ENCODE data around the gene SPATA22.
"Not testable (repeated sequence)": the region's sequence is repeated elsewhere in the genome, so short reads cannot be mapped to it uniquely, and the experiment has no call there.

- TF ChIP-seq EP300 (IDR thresholded peaks at IDR 0.05; ENCODE audit: borderline replicate concordance in 1 of 2, low read depth in 1 of 2, low read length in 1 of 2); CTCF (IDR thresholded peaks at IDR 0.05): not testable (repeated sequence)
Observed at GRCh38 chr17:3397801-3398200, 73.8 kb downstream of the SPATA22 start.
